HCT116 (cell line): ENCODE data around the gene CDC42EP4. TPM values are rescaled to one million over a fixed set of nuclear protein-coding genes. Genes with fewer than 3 reads are reported as not detected.

Experiments used
- ATAC-seq: fragments of 200-7000 bp; cut with Tn5 transposase; 2 replicates; pipeline ENCODE4 v1.9.1; 2020; ENCODE audit warnings: mild to moderate bottlenecking, moderate library complexity
- BruUV-seq: library from RNA; stranded (reverse); fragments of 400-500 nt; replicated peaks from 2 replicates; lab custom pipeline; 2021; lab: Mats Ljungman, UMichigan
- CTCF ChIA-PET: fragments of 300-600 bp; sonication (Branson Sonifier 250); formaldehyde crosslinking; loops from one replicate; lab custom pipeline; 2021; ENCODE audit warnings: antibody characterized with exemption; lab: Charles Lee
- POLR2A ChIA-PET: fragments of 300-600, 350-600 bp; sonication (Branson Sonifier 250); formaldehyde crosslinking; loops from one replicate; lab custom pipeline; 2021; ENCODE audit warnings: antibody characterized with exemption; lab: Charles Lee
- RAD21 ChIA-PET, 2 experiments: fragments of 300-600 bp; sonication (Branson Sonifier 250); formaldehyde crosslinking; loops; one replicate each; lab custom pipeline; 2023; ENCODE audit warnings: low total read pairs in 2 of 2; ENCODE audit not compliant: uncharacterized antibody in 2 of 2, unreplicated experiment in 2 of 2, low non-redundant PET in 1 of 2; lab: Charles Lee
- DNase-seq: peaks from one replicate; pipeline ENCODE4 v3.0.0-alpha.2; 2010; ENCODE audit warnings: low read depth, low spot score
- H2AFZ ChIP-seq: fragments of 200-600 bp; shearing (Covaris generic), sonication (generic); 2 replicates; pipeline ENCODE4 v1.6.1; 2017; ENCODE audit warnings: low read depth, mixed run types, mixed read lengths, antibody characterized with exemption, low read length; ENCODE audit not compliant: poor library complexity, severe bottlenecking
- H3K27ac ChIP-seq: 2 replicates; pipeline ENCODE4 v1.5.1; 2012; ENCODE audit warnings: low read depth, low read length
- H3K27me3 ChIP-seq: fragments of 200-600 bp; sonication (generic); 2 replicates; pipeline ENCODE4 v1.6.1; 2016; ENCODE audit warnings: mixed run types, low read length, mixed read lengths; ENCODE audit not compliant: insufficient read depth
- H3K36me3 ChIP-seq, 2 experiments: fragments of 200-500 bp in 1 of 2; fragments of 200-600 bp in 1 of 2; sonication (Bioruptor generic) in 1 of 2; sonication (generic) in 1 of 2; 2 replicates each; pipeline versions ENCODE4 v1.5.1 to v1.6.1; 2014 to 2016; ENCODE audit warnings: low read length in 2 of 2, inconsistent platforms in 1 of 2, mixed read lengths in 1 of 2, mixed run types in 1 of 2; ENCODE audit not compliant: insufficient read depth in 2 of 2, control insufficient read depth in 1 of 2
- H3K4me1 ChIP-seq, 2 experiments: fragments of 200-600 bp in 1 of 2; sonication (generic) in 1 of 2; 2 replicates each; pipeline versions ENCODE4 v1.5.1 to v1.6.1; 2012 to 2017; ENCODE audit warnings: low read length in 2 of 2, inconsistent platforms in 1 of 2, mild to moderate bottlenecking in 1 of 2, mixed read lengths in 1 of 2, mixed run types in 1 of 2, moderate library complexity in 1 of 2; ENCODE audit not compliant: insufficient read depth in 2 of 2, control insufficient read depth in 1 of 2
- H3K4me2 ChIP-seq: fragments of 200-600 bp; sonication (generic); 2 replicates; pipeline ENCODE4 v1.6.1; 2017; ENCODE audit warnings: mixed run types, low read length, mixed read lengths
- H3K4me3 ChIP-seq, 2 experiments: fragments of 200-600 bp in 1 of 2; sonication (generic) in 1 of 2; replicated peaks in 1 of 2; 2 replicates each; pipeline ENCODE4 v1.5.1; 2011 to 2016; ENCODE audit warnings: low read length in 2 of 2, control low read depth in 1 of 2, low read depth in 1 of 2, mild to moderate bottlenecking in 1 of 2, mixed read lengths in 1 of 2, mixed run types in 1 of 2
- H3K79me2 ChIP-seq: fragments of 200-600 bp; sonication (generic); 2 replicates; pipeline ENCODE4 v1.6.1; 2017; ENCODE audit warnings: mild to moderate bottlenecking, mixed run types, low read length, moderate library complexity, mixed read lengths; ENCODE audit not compliant: insufficient read depth
- H3K9ac ChIP-seq: fragments of 200-600 bp; sonication (generic); 2 replicates; pipeline ENCODE4 v1.6.1; 2016; ENCODE audit warnings: low read length, mixed read lengths
- H3K9me2 ChIP-seq: fragments of 200-600 bp; sonication (generic), shearing (Covaris generic); 2 replicates; pipeline ENCODE4 v1.6.1; 2017; ENCODE audit warnings: mixed run types, mild to moderate bottlenecking, moderate library complexity; ENCODE audit not compliant: insufficient read depth
- H3K9me3 ChIP-seq, 2 experiments: fragments of 200-500 bp in 1 of 2; fragments of 200-600 bp in 1 of 2; sonication (Bioruptor generic) in 1 of 2; sonication (generic) in 1 of 2; 2 replicates each; pipeline ENCODE4 v1.6.1; 2014 to 2017; ENCODE audit warnings: low read length in 2 of 2, mixed read lengths in 2 of 2, inconsistent platforms in 1 of 2, low read depth in 1 of 2, mild to moderate bottlenecking in 1 of 2, mixed run types in 1 of 2, moderate library complexity in 1 of 2; ENCODE audit not compliant: control insufficient read depth in 1 of 2, insufficient read depth in 1 of 2
- H4K20me1 ChIP-seq: fragments of 200-600 bp; sonication (generic), shearing (Covaris generic); 2 replicates; pipeline ENCODE4 v1.6.1; 2017; ENCODE audit warnings: mixed run types, mild to moderate bottlenecking, moderate library complexity; ENCODE audit not compliant: insufficient read depth
- CBX3 ChIP-seq: IDR thresholded peaks from 2 replicates; pipeline ENCODE4 v1.6.1; 2012; ENCODE audit warnings: low read depth
- EZH2 ChIP-seq: fragments of 200-600 bp; sonication (generic); IDR thresholded peaks from 2 replicates; pipeline ENCODE4 v1.6.1; 2017; ENCODE audit warnings: antibody characterized with exemption, mixed run types
- POLR2AphosphoS5 ChIP-seq: IDR thresholded peaks from 2 replicates; pipeline ENCODE4 v1.6.1; 2011; ENCODE audit warnings: mild to moderate bottlenecking, low read depth, low read length, moderate library complexity
- SP1 ChIP-seq: IDR thresholded peaks from 2 replicates; pipeline ENCODE4 v1.6.1; 2012; ENCODE audit warnings: low read depth
- YY1 ChIP-seq: IDR thresholded peaks from 2 replicates; pipeline ENCODE4 v1.6.1; 2011; ENCODE audit warnings: low read length, low read depth, moderate library complexity, mild to moderate bottlenecking; ENCODE audit not compliant: insufficient replicate concordance; ENCODE audit errors: extremely low read depth
- ZFX ChIP-seq: fragments of 450-650 bp; IDR thresholded peaks from 2 replicates; pipeline ENCODE4 v1.6.1; 2017
- intact Hi-C: fragments of 100-400 bp; cut with micrococcal nuclease; formaldehyde crosslinking; loops from 2 replicates; pipeline ENCODE4 v1.10.0; 2022
- total RNA-seq: library from RNA; stranded (reverse); gene quantifications from one replicate; pipeline ENCODE4 v1.2.1, GENCODE V29; 2021; ENCODE audit not compliant: unreplicated experiment
- TF ChIP-seq, protein P1 (sequence below): IDR thresholded peaks from 2 replicates; pipeline ENCODE4 v1.6.1; 2012
- TF ChIP-seq, protein P2 (sequence below): IDR thresholded peaks from 2 replicates; pipeline ENCODE4 v1.6.1; 2012

The CDC42EP4 gene
- total RNA-seq, 1 experiment from 2014 or later = 54.9 TPM

DNA sequence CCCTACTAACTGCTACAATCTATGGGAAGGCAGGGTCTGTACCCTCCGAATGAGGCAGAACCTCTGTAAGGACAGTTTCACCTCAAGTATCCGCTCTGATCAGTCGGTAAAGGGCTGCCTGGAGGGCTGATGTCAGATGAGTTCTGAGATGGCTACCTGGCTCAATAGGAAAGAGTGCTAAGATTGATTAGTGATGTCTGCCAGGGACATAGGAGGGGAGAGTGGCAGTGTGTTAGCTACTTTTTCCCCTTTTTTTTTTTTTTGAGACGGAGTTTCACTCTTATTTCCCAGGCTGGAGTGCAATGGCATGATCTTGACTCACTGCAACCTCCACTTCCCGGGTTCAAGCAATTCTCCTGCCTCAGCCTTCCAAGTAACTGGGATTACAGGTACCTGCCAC, 39.1 kb upstream of the CDC42EP4 start:
- TF ChIP-seq CBX3 = no peak
- TF ChIP-seq YY1 = no peak
- TF ChIP-seq, protein P1, sequence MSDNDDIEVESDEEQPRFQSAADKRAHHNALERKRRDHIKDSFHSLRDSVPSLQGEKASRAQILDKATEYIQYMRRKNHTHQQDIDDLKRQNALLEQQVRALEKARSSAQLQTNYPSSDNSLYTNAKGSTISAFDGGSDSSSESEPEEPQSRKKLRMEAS = no peak
- TF ChIP-seq, protein P2, sequence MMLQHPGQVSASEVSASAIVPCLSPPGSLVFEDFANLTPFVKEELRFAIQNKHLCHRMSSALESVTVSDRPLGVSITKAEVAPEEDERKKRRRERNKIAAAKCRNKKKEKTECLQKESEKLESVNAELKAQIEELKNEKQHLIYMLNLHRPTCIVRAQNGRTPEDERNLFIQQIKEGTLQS = no peak
- TF ChIP-seq SP1 = no peak
- no peak for TF ChIP-seq ZFX
- Histone ChIP-seq H3K4me2 (no peak overlapping the region), H3K9me2 (no peaks in the 10 kb centered on the region), H3K4me1 (0 out of 4 replicates have a peak, but pooled peaks cover 0 to 3% of the 10 kb centered on the region in 2 experiments), H3K9ac (no peak overlapping the region), H3K9me3 (no peaks in the 10 kb centered on the region), H3K79me2 (no peaks in the 10 kb centered on the region), H3K36me3 (no peaks in the 10 kb centered on the region), H3K4me3 (no peak overlapping the region), H4K20me1 (no peaks in the 10 kb centered on the region), H3K27me3 (no peaks in the 10 kb centered on the region), H2AFZ (no peak overlapping the region), H3K27ac (no peak overlapping the region)
- intact Hi-C loops = no loop called here
- POLR2A ChIA-PET = no interaction called here
- CTCF ChIA-PET = no interaction called here
- RAD21 ChIA-PET = no interaction called here
- BruUV-seq = no TSS peak
- ATAC-seq = no peak
- no peak for DNase-seq

DNA sequence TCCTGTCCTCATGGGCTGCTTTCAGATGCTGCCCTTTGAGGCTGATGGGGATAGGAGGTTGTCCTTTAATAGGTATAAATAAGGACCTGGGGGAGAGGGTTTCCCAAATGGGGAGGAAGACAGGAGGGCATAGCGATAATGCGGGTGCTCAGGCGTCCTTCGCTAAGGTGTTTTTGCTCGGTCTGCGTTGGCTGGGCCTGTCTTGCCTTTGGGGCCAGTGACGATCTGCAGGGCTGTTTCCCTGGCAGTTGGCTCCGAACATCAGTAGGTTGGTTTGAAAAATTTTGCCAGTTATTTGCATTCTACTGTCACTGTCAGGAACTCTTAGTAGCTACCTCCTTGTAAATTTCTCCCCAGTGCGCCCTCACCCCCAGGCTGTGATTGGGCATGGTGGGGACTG, 37.8 kb upstream of the CDC42EP4 start:
- DNase-seq = no peak
- BruUV-seq = no TSS peak
- Histone ChIP-seq H3K27ac (no peak overlapping the region), H3K36me3 (no peaks in the 10 kb centered on the region), H3K9me3 (no peaks in the 10 kb centered on the region), H3K9ac (no peak overlapping the region), H3K4me3 (no peak overlapping the region), H3K4me1 (0 out of 4 replicates have a peak, but pooled peaks cover 0 to 3% of the 10 kb centered on the region in 2 experiments), H3K79me2 (no peaks in the 10 kb centered on the region), H3K9me2 (no peaks in the 10 kb centered on the region), H3K4me2 (no peak overlapping the region), H3K27me3 (no peaks in the 10 kb centered on the region), H4K20me1 (no peaks in the 10 kb centered on the region), H2AFZ (no peak overlapping the region)
- ATAC-seq = no peak
- intact Hi-C loops = no loop called here
- TF ChIP-seq EZH2 (no peak), POLR2AphosphoS5 (no peak)
- CTCF ChIA-PET = interaction anchor here (1.2 to 1.3 kb wide), 2 partner anchors 39 to 624 kb away, joined by 3 to 5 read pairs; no protein-coding TSS in a partner anchor
- RAD21 ChIA-PET = no interaction called here
- POLR2A ChIA-PET = no interaction called here
